ENCODE results near the gene LILRB1. TPM values are rescaled to one million over a fixed set of nuclear protein-coding genes. Genes with fewer than 3 reads are reported as not detected.
A peak's percentile ranks its signal among the peaks of the same experiment; 100 is the strongest.
"Not testable (repeated sequence)": the region's sequence is repeated elsewhere in the genome, so short reads cannot be mapped to it uniquely, and the experiment has no call there.

The LILRB1 gene
- polyA plus RNA-seq, 3 donors from 2014 or later, result 4.7 to 12.8 (median 9.1) TPM

DNA sequence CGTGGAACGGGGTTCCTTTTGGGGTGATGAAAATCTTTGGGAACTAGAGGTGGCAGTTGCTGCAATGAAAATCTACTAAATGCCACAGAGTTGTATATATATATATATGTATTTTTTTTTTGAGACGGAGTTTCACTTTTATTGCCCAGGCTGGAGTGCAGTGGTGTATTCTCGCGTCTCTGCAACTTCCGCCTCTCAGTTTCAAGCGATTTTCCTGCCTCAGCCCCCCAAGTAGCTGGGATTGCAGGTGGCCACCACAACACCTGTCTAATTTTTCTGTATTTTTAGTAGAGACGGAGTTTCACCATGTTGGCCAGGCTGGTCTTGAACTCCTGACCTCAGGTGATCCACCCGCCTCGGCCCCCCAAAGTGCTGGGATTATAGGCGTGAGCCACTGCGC, 51.3 kb downstream of the LILRB1 start:
- DNase-seq, H3K27ac Mint-ChIP-seq, H3K36me3 Mint-ChIP-seq, H3K4me1 Mint-ChIP-seq, H3K4me3 Mint-ChIP-seq, H3K9me3 Mint-ChIP-seq: not testable (repeated sequence)
- H3K27me3 Mint-ChIP-seq (ENCODE audit: low read depth in 3 of 3), result peaks cover 5 to 31% (median 19%) of the 10 kb centered on the region in 3 donors

DNA sequence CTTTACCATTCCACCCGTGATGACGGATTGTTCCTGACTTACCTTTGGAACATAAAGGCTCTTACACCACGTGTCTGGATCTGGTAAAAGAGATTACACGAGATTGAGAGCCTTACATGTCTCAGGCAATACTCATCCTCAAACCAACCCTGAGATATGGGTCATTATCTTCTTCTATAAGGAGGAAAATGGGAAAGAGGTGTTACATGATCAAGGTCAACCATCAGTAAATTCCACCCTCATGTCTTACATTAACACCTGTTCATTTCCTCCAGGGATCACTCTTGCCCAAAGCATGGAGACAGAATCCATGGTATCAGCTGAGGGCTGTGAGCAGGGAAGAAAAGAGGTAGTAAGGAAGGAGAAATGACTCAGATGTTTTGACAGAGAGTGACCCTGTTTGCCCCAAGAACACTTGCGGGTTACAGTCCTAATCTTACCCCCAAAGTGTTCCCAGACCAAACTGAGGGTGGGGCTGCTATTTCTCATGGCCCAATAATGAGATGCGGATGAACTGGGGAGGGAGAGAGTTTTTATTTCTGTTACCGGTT, 52.1 kb downstream of the LILRB1 start:
- Mint-ChIP-seq H3K4me1 (no peaks in the 10 kb centered on the region), H3K4me3 (no peak overlapping the region), H3K27me3 (ENCODE audit: low read depth in 3 of 3) (peaks cover 6 to 35% (median 26%) of the 10 kb centered on the region in 3 donors), H3K36me3 (no peaks in the 10 kb centered on the region), H3K27ac (no peak overlapping the region), H3K9me3 (no peaks in the 10 kb centered on the region)
- no peak for DNase-seq

DNA sequence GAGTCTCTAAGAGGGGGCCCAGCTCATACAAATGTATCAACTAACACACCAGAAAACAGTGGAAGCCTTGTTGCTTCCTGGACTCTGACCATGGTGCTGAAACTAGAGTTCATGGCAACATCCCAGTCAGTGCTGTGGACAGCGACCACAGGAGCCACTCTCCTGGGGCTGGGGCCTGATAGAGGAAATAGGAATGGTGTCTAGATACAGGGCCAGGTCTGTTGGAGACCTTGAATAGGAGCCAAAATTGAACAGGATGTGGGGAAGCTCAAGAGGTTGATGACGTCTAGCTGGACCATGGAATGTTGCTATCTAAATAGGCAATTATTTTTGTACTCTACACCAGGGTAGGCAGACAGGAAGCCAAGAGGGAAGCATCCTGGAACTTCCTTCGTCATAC, 54.2 kb downstream of the LILRB1 start:
- Mint-ChIP-seq H3K27ac (no peak overlapping the region), H3K9me3 (no peaks in the 10 kb centered on the region), H3K36me3 (no peaks in the 10 kb centered on the region), H3K27me3 (ENCODE audit: low read depth in 3 of 3) (peaks cover 6 to 31% (median 28%) of the 10 kb centered on the region in 3 donors), H3K4me3 (no peak overlapping the region), H3K4me1 (no peaks in the 10 kb centered on the region)
- DNase-seq, result peak; percentile 41 to 53 (median 53)

Other genes starting within 250 kb of the LILRB1 start
- gene TTYH1, start 215.0 kb upstream of the LILRB1 start, polyA plus RNA-seq, result 1 to 10 TPM in 1 of 3 donors, under 1 TPM in 1, not detected in 1; 0.48 to 1.5 TPM
- 1 to 10 TPM; 3.2 to 8.6 (median 3.2) TPM for gene LENG8, start 181.3 kb upstream of the LILRB1 start, polyA plus RNA-seq
- gene LENG9, start 166.7 kb upstream of the LILRB1 start, polyA plus RNA-seq, result under 1 TPM in 1 of 3 donors, not detected in 2; 0.75 TPM
- gene CDC42EP5, start 157.2 kb upstream of the LILRB1 start, polyA plus RNA-seq, result not detected
- gene LAIR2, start 127.7 kb upstream of the LILRB1 start, polyA plus RNA-seq, result 100 to 1,000 TPM in 2 of 3 donors, 10 to 100 TPM in 1; 77.7 to 463 (median 183) TPM
- 1 to 10 TPM in 2 of 3 donors, under 1 TPM in 1; 0.58 to 9.7 (median 7.9) TPM for gene LILRA2, start 56.7 kb upstream of the LILRB1 start, polyA plus RNA-seq
- 1 to 10 TPM in 2 of 3 donors, under 1 TPM in 1; 0.47 to 3.4 (median 1.1) TPM for gene LILRA1, start 36.9 kb upstream of the LILRB1 start, polyA plus RNA-seq
- gene LILRB4, start 32.5 kb downstream of the LILRB1 start, polyA plus RNA-seq, result 1 to 10 TPM in 1 of 3 donors, under 1 TPM in 2; 0.27 to 7.4 (median 0.69) TPM
- not detected for gene KIR3DL3, start 94.0 kb downstream of the LILRB1 start, polyA plus RNA-seq
- gene KIR2DL3, start 108.0 kb downstream of the LILRB1 start, polyA plus RNA-seq, result 10 to 100 TPM; 38.6 to 81.1 (median 72.4) TPM
- gene KIR2DL1, start 139.3 kb downstream of the LILRB1 start, polyA plus RNA-seq, result 10 to 100 TPM; 56.9 to 93.2 (median 74.6) TPM
- 10 to 100 TPM; 26.5 to 67.2 (median 61.6) TPM for gene KIR2DL4, start 173.1 kb downstream of the LILRB1 start, polyA plus RNA-seq
- gene KIR3DL1, start 186.0 kb downstream of the LILRB1 start, polyA plus RNA-seq, result 100 to 1,000 TPM; 140 to 162 (median 144) TPM
- gene KIR2DS4, start 202.2 kb downstream of the LILRB1 start, polyA plus RNA-seq, result 100 to 1,000 TPM in 1 of 3 donors, 10 to 100 TPM in 2; 55.3 to 149 (median 79.7) TPM
- 10 to 100 TPM; 36.1 to 61.1 (median 44.1) TPM for gene KIR3DL2, start 220.0 kb downstream of the LILRB1 start, polyA plus RNA-seq
- gene FCAR, start 243.8 kb downstream of the LILRB1 start, polyA plus RNA-seq, result under 1 TPM in 1 of 3 donors, not detected in 2; 0.46 TPM